Natural killer cell (primary cell): ENCODE measurements around the gene SHROOM3. TPM values are rescaled to one million over a fixed set of nuclear protein-coding genes. Genes with fewer than 3 reads are reported as not detected.

ENCODE experiments used
- ATAC-seq, 3 donors: fragments of 150-1000 bp in 2 of 3; fragments of 200-7000 bp in 1 of 3; cut with Tn5 transposase; 1 replicate in 1 of 3; 2 replicates in 2 of 3; pipeline ENCODE4 v1.10.0; 2021; ENCODE audit warnings: mild to moderate bottlenecking in 2 of 3, moderate library complexity in 2 of 3
- DNase-seq, 2 donors: peaks; one replicate each; pipeline versions ENCODE4 v3.0.0 to v3.0.0-alpha.2; 2013 to 2021; ENCODE audit warnings: mixed read lengths in 1 of 2
- H3K27ac ChIP-seq: one replicate; pipeline ENCODE4 v1.5.1; 2013; ENCODE audit warnings: mild to moderate bottlenecking, low read length
- H3K27me3 ChIP-seq: one replicate; pipeline ENCODE4 v1.6.1; 2013; ENCODE audit warnings: low read length; ENCODE audit not compliant: control insufficient read depth, insufficient read depth
- H3K36me3 ChIP-seq: one replicate; pipeline ENCODE4 v1.6.1; 2013; ENCODE audit warnings: low read length; ENCODE audit not compliant: control insufficient read depth, insufficient read depth
- H3K4me1 ChIP-seq: one replicate; pipeline ENCODE4 v1.6.1; 2013; ENCODE audit warnings: low read length; ENCODE audit not compliant: control insufficient read depth, insufficient read depth
- H3K4me3 ChIP-seq: one replicate; pipeline ENCODE4 v1.5.1; 2013; ENCODE audit warnings: low read length
- H3K9me3 ChIP-seq: one replicate; pipeline ENCODE4 v1.6.1; 2013; ENCODE audit warnings: low read length; ENCODE audit not compliant: control insufficient read depth, insufficient read depth
- H3K27ac Mint-ChIP-seq, 2 donors: one replicate each; pipeline ENCODE4 v1.8.0; 2022; ENCODE audit warnings: mild to moderate bottlenecking in 2 of 2, mixed read lengths in 2 of 2, moderate library complexity in 1 of 2
- H3K27me3 Mint-ChIP-seq, 2 donors: one replicate each; pipeline ENCODE4 v1.8.0; 2022; ENCODE audit warnings: low read depth in 2 of 2, mixed read lengths in 2 of 2
- H3K36me3 Mint-ChIP-seq: one replicate; pipeline ENCODE4 v1.8.0; 2022; ENCODE audit warnings: mixed read lengths
- H3K4me1 Mint-ChIP-seq, 2 donors: one replicate each; pipeline ENCODE4 v1.8.0; 2022; ENCODE audit warnings: mixed read lengths in 2 of 2
- H3K4me3 Mint-ChIP-seq: one replicate; pipeline ENCODE4 v1.8.0; 2022; ENCODE audit warnings: mild to moderate bottlenecking, moderate library complexity, mixed read lengths
- H3K9me3 Mint-ChIP-seq, 2 donors: one replicate each; pipeline ENCODE4 v1.8.0; 2022; ENCODE audit warnings: mixed read lengths in 2 of 2
- whole genome bisulfite sequencing: methylation state at CpG from one replicate; pipeline ENCODE4 v1.1.7; 2013; ENCODE audit warnings: missing lambda C conversion rate; ENCODE audit not compliant: insufficient coverage; 5-methylcytosine and 5-hydroxymethylcytosine counted together
- intact Hi-C: fragments of 100-400 bp; cut with micrococcal nuclease; formaldehyde crosslinking; loops from one replicate; pipeline ENCODE4 v1.14.2; 2022
- total RNA-seq, 4 donors: library from RNA; stranded (reverse); fragments of 120-200 nt in 1 of 4; gene quantifications; one replicate each; pipeline versions ENCODE4 v1.2.3 to v1.2.4, GENCODE V29; 2013 to 2022
- TF ChIP-seq, protein P1 (sequence below): fragments of 200-600 bp; IDR thresholded peaks from one replicate; pipeline ENCODE4 v1.8.0; 2022; ENCODE audit warnings: antibody characterized with exemption

The SHROOM3 gene
- total RNA-seq, 3 donors from 2014 or later (not counting 1 experiment from before 2014, with no cell fraction given): 0.63 TPM; not detected in 2

DNA sequence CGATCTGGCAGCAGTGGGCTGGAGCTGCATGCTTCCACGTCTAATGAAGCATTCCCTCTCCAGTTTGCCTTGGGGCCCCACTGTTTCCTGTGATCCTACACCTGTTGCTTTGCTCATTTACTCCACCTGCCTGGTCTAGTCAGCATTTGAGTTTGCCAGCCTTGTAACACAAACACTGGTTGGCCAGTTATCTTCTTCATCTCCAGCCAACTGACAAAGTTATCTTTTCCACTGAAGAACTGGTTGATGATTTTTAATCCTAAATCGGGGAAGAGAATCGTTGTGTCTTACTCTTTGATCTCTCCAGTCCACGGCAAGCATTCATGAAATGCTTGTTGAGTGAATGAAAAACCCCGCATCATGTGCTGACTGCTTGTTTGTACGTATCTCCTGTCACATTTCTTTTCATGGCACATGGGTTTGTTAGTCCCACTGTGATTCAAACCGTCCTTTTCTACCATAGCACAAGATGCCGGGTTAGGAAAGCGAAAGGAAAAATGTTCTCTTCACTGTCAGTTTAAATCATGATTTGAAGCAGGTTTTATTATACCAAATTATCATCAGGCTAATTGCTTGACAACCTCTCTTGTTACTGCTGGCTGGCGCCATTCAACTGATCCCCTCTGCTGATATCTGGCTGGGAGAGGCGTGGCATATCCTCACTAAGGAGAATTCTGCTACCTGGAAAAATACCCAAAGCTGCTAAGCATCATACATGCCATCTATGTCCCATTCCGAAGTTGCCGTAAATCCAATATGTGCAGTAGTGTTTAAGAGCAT is 144.8 kb downstream of the SHROOM3 start:
- intact Hi-C loops: no loop called here
- Histone ChIP-seq H3K4me3 (no peak overlapping the region), H3K4me1 (no peaks in the 10 kb centered on the region), H3K27me3 (no peaks in the 10 kb centered on the region), H3K9me3 (no peaks in the 10 kb centered on the region), H3K36me3 (no peaks in the 10 kb centered on the region), H3K27ac (no peak overlapping the region)
- DNase-seq: no peak
- Mint-ChIP-seq H3K9me3 (peaks cover 0 to 2% of the 10 kb centered on the region in 2 donors), H3K4me1 (no peaks in the 10 kb centered on the region), H3K27me3 (peaks cover 18 to 55% of the 10 kb centered on the region in 2 donors), H3K27ac (no peak overlapping the region), H3K36me3 (no peaks in the 10 kb centered on the region), H3K4me3 (no peak overlapping the region)
- TF ChIP-seq, protein P1, sequence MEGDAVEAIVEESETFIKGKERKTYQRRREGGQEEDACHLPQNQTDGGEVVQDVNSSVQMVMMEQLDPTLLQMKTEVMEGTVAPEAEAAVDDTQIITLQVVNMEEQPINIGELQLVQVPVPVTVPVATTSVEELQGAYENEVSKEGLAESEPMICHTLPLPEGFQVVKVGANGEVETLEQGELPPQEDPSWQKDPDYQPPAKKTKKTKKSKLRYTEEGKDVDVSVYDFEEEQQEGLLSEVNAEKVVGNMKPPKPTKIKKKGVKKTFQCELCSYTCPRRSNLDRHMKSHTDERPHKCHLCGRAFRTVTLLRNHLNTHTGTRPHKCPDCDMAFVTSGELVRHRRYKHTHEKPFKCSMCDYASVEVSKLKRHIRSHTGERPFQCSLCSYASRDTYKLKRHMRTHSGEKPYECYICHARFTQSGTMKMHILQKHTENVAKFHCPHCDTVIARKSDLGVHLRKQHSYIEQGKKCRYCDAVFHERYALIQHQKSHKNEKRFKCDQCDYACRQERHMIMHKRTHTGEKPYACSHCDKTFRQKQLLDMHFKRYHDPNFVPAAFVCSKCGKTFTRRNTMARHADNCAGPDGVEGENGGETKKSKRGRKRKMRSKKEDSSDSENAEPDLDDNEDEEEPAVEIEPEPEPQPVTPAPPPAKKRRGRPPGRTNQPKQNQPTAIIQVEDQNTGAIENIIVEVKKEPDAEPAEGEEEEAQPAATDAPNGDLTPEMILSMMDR: no peak
- 88% methylated on average over 14 of the region's 14 CpGs for WGBS
- no peak for ATAC-seq

DNA sequence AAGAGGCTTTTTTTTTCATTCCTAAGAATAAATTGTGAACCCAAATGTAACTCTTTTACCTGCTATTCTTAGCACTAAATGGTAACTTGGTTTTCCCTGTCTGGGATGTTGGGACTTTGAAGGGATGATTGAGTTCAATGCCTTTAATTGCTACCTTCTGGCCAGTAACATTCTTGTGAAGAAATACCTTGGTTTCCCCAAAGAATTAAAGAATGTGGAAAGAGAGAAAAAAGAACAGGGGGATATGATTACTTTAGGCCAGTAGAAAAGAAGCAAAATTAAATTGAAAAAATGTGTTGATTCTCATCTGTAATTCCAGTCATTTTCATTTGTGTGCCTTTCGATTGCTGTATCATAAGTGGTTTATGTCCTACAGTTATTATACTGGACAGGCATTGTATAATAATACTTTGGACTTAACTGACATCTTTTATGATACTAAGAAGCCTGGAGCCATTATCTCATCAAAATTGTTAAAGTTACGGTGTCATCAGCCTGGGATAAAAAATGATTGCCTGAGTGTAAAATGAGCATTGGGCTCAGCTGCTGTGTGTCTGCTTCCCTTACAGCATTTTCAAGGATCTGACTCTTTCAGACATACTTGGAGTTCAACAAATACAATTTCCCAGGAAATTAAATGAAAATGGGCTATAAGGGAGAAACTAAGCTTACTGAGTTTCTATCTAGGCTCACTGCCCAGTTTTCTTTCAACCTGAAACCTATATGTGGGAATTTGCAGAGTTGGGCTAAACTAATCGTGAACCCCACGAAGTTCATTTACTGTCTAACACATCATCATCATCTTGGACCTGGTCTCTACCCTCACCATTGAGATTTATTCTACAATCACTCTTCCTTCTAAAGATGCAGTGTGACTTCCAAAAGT is 146.3 kb downstream of the SHROOM3 start:
- TF ChIP-seq, protein P1: no peak
- H3K36me3 ChIP-seq: no peaks in the 10 kb centered on the region
- ATAC-seq: no peak

DNA sequence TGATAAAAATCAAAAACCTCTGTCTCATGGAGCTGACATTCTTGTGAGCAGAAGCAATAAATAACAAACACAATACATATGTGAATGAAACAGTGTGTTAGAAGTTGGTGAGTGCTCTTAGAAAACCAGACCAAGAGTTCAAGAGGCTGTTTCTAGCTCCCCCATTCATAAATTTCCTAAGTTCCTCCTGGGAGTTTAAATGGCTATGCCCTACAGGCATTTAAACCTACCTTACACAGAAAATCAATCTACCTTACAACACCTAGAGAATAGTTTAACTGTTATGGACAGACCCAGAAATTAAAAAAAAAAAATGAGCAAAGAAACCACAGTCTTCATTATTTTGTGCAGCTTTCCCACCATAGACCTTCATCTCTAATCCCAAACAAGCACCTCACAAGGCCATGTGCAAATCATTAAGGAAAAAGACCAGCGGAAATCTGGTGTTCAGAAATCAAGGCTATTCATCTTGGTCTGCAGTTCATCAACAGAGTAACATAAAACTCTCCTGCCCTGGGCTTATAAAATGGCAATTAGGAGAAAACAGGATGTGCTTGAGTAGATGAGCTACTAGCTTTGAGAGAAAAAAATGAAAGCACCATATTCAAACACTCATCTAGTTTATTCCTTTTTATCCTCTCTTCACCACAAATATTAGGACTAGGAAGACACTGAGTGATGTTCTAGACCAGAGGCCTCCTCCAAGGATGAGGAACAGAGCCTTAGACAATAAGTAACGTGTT is 147.2 kb downstream of the SHROOM3 start:
- peaks cover 6 to 7% of the 10 kb centered on the region in 2 donors for H3K4me1 Mint-ChIP-seq
- 78% methylated on average over 2 of the region's 2 CpGs for WGBS
- Histone ChIP-seq H3K4me3 (no peak overlapping the region), H3K9me3 (no peaks in the 10 kb centered on the region), H3K27ac (no peak overlapping the region), H3K4me1 (no peaks in the 10 kb centered on the region), H3K27me3 (peaks cover 8% of the 10 kb centered on the region), H3K36me3 (no peaks in the 10 kb centered on the region)
- no peaks in the 10 kb centered on the region for H3K36me3 Mint-ChIP-seq
- H3K27ac Mint-ChIP-seq: no peak overlapping the region
- DNase-seq: no peak
- TF ChIP-seq, protein P1: no peak
- no peak overlapping the region for H3K4me3 Mint-ChIP-seq
- intact Hi-C loops: no loop called here
- no peak for ATAC-seq
- no peaks in the 10 kb centered on the region for H3K9me3 Mint-ChIP-seq
- peaks cover 31 to 58% of the 10 kb centered on the region in 2 donors for H3K27me3 Mint-ChIP-seq

More for the DNA sequence above, 146.3 kb downstream of the SHROOM3 start:
- H3K4me1 ChIP-seq: no peaks in the 10 kb centered on the region
- peaks cover 2% of the 10 kb centered on the region for H3K27me3 ChIP-seq
- Mint-ChIP-seq H3K27me3 (peaks cover 27 to 54% of the 10 kb centered on the region in 2 donors), H3K4me1 (peaks cover 6 to 7% of the 10 kb centered on the region in 2 donors), H3K36me3 (no peaks in the 10 kb centered on the region), H3K4me3 (no peak overlapping the region), H3K27ac (no peak overlapping the region), H3K9me3 (peaks cover 0 to under 1% of the 10 kb centered on the region in 2 donors)
- H3K9me3 ChIP-seq: no peaks in the 10 kb centered on the region
- DNase-seq: no peak
- no peak overlapping the region for H3K4me3 ChIP-seq
- WGBS: 89% methylated on average over 3 of the region's 4 CpGs
- no peak overlapping the region for H3K27ac ChIP-seq
- intact Hi-C loops: no loop called here
